Inflammatory macrophage treated with lipopolysaccharide for 4 hours (primary cell): ENCODE measurements around the gene KDM1B.

Source experiments
- DNase-seq: peaks from one replicate; pipeline ENCODE4 v3.0.0-alpha.2; 2020

The KDM1B gene

DNA sequence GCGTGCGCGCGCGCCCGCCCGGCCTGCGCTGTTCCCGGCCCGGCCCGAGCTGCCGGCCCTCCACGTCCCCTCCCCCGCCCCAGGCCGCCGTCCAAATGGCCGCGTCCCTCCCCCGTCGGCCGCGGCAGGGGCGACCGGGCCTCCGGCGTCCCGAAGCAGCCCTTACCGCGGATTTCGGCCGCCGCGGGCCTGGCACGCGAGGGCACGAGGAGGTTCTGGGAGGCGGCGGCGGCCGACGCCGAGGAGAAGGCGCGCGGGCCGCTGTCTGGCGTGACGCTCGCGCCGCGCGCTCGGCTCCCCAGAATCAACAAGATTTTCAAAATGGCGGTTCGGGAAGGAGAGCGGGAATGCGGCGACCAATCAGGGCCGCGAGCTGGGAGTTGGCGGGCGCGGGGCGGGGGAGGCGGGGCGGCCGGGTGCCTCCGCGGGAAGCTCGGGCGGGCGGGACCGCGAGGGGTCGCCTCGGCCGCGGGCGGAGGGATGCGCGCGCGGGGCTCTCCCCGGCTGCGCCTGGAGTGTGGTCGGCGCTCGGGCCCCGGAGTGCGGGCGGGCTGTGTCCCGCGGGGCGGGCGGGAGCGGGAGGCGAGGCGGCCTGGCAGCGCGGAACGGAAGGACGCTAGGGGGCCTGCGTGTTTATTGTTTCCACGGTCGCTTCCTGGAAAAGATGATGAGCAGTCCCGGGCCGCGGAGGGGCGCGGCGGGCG, 109.1 kb downstream of the KDM1B start, which contains the start of gene DEK:
TSS of gene DEK (minus strand) at position 312 of the 704 bp plus-strand sequence. CDS start 543 bp downstream, outside the sequence.
- peak; percentile 84 for DNase-seq

DNA sequence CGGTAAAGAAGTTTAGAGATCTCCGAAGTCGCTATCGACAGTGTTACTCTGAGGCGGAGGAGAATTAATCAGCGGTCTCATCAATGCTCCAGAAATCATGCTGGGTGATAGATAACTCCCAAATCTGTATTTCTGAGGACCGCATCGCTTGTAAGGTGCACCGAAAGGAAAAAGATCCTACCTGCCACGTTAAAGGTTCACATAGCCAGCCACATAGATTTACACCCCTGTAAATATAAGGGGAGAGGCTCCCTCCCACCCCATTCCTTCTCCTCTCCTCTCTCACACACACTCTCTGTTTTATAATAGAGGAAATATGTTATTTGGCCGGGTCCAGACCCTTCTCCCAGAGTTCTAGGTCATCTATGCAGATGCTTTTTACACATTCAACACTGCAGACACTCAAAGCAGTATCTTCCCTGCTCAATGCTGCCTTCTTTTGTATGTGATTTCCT, 109.7 kb downstream of the KDM1B start:
- no peak for DNase-seq

DNA sequence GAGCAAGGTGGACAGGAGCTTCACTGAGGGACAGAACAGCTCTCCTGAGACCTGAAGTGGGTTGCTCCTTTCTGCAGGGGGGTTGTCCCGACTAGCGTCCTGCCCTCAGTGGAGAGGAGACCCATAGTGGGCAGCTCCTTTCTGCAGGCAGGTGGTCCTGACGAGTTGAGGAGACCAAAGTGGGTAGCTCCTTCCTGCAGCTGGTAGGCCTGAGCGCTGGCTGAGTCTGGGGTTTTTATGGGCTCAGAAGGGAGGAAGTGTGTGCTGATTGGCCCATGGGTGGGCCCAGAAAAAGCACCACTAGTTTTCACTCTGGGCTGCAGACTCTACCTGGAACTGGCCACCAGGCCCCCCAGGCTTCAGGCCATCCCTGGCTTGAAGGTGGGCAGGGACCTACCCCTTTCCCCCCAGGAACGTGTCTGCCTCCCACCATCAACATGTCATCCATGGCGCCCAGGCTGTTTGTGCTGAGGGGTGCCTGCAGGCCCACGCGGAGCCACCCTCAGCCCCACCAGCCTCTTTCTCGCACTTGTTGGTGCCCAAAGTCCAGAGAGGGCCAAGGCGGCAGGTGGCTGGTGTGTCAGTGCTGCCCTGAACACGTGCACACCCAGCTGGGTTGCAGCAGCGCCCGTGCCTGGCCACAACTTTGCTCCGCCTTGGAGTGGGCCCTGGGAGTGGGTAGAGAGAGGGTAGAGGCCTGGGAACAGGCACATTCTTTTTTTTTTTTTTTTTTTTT, 110.7 kb downstream of the KDM1B start:
- DNase-seq = no peak

DNA sequence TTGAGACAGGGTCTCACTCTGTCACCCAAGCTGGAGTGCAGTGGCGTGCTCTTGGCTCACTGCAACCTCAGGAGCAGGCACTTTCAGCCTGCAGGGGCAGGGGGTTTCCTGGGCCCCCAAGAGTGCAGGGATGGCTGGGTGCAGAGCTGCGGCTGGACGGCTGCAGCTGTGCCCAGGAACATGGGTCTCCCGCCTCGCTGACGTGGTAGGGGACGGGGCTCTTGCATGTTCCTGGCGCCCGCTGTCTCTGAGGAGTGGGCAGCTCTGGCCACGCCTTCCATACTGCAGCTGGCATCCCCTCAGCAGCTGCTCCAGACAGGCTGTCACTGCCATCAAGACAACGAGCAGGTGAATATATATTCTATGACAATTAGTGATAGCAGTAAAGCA, 111.3 kb downstream of the KDM1B start:
- no peak for DNase-seq

DNA sequence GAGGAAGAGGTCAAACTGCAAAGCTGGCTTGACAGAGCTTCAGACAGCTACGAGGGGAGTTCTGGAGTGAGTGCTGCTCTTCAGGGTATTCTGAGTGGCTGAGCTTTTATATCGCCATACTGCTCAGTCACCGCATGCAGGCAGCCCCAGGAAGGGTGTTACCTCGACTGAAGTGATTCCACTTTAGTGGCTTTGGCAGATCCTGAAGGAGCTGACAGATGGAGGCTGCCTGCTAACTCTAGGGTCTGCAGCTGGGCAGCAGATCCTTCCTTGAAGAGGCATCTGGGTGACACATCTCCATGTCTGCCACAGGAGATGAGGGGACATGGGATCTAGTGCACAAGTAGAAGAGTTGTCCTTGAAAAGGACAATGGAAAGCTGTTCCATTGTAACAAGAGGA, 112.8 kb downstream of the KDM1B start:
- DNase-seq = no peak

DNA sequence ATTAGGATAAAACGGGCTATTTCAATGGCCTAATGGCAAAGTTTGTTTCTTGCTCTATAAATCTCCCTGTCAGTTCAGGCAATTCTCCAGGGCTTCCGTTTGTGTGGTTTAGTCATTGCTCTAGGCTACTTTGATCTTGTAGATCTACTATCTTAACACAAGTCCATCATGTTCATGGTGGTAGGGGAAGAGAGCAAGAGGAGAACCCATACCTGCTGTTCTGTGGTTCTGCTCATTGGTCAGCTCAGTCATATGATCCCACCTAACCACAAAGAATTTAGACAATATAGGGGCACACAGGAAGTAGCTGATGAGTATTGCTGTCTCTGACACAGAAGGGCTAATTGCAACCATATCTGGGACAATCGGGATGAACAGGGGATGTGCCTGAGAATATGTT, 114.0 kb downstream of the KDM1B start:
- DNase-seq = no peak

DNA sequence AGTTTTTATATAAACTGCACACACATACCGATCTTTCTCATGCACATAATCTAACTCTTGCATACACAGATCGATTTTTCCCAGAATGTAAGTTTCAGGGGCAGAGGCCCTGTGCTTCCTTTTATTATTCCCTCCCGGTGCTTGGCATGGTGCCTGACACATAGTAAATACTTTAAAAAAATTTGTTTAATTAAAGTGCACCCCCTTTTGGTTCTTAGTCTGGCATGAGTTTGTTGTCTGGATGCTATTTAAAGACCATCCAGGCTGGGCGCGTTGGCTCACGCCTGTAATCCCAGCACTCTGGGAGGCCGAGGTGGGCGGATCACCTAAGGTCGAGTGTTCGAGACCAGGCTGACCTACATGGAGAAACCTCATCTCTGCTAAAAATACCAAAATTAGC, 114.5 kb downstream of the KDM1B start:
- no peak for DNase-seq

DNA sequence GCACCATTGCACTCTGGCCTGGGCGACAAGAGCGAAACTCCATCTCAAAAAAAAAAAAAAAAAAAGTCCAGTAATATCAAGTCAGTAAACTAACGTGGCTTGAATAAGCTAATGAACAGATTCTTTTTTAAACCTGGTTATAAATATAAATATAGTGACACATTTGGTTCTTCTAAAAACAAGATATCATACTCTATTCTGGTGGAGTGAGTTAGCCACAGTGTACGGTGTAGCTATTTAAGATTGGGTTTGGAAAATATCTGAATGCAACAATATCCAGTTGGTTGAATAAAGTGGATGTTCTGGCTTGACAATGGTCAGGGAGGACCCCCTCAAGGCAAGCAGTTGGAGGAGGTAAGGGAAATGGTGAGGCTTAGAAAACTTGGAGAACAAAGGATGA, 115.0 kb downstream of the KDM1B start:
- DNase-seq = no peak
